SK-N-MC (cell line): Measurements from ENCODE around the gene PIK3C2G.

Experiments
- EZH2 ChIP-seq: fragments of 200-600 bp; sonication (generic); IDR thresholded peaks from one replicate; pipeline ENCODE4 v1.6.1; 2017; ENCODE audit warnings: antibody characterized with exemption
- POLR2AphosphoS5 ChIP-seq: IDR thresholded peaks from 2 replicates; pipeline ENCODE4 v1.6.1; 2012; ENCODE audit warnings: mild to moderate bottlenecking, low read depth, low read length, borderline replicate concordance

DNA sequence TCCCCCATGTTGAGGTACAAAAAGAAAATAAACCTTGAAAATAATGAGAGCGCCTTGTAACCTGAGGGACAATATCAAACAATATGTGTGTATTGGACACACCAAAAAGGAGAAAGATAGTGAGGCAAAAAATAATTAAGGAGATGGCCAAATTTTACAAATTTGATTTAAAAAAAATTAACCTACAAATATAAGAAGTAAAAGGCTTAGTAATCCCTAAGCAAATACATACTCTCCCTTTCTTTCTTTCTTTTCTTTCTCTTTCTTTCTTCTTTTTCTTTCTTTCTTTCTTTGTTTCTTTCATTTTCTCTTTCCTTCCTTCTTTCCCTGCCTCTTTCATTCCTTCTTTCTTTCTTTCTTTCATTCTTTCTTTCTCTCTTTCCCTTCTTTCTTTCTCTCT lies 133.4 kb downstream of the PIK3C2G start:
- TF ChIP-seq EZH2 (no peak), POLR2AphosphoS5 (no peak)
